KBM-7 (cell line): Measurements from ENCODE around the gene ATP5MG.
"Not testable (repeated sequence)": the region's sequence is repeated elsewhere in the genome, so short reads cannot be mapped to it uniquely, and the experiment has no call there.

Source experiments
- DNase-seq: peaks from one replicate; pipeline ENCODE4 v3.0.0-alpha.2; 2015
- in situ Hi-C: fragments of 300-500 bp; cut with MboI; formaldehyde crosslinking; loops from 2 replicates; pipeline ENCODE4 v1.14.3; 2020; ENCODE audit warnings: low sequenced_read_pairs, low pct_unique_long_range_greater_than_20kb, mixed read lengths

The ATP5MG gene

DNA sequence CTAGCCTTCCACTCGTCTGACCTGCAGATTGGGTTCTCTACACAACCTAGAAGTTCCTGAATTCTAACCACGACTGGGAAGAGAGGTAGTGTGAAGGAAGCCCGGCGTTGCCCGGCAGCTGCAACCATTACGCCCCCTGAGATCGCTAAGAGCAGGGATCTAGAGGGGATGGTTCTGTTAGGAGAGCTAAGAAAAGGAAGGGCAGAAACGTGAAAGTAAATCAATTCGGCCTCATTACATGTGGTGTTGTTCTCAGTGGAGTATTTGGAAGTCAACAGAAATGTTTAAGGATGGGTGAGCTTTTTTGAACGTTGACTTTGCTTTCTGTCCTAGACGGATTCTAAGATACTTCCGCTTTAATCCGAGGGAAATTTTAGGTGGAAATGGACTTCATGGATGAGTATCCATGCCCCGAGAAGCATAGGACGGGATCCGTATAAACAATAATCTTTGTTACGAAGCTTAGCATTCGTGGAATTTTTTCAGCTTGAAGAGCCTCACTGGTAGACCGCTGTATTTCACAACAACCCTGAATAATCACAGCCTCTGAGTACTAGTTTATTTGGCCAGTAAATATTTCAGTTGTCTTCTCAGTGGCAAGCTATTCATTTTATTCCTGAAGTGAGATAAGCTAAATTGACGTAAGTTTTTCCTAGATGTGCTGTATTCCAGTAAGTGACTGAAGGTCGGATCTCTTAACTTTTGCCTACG lies 629 bp downstream of the ATP5MG start:
- DNase-seq: no peak
- in situ Hi-C loops: no loop called here

DNA sequence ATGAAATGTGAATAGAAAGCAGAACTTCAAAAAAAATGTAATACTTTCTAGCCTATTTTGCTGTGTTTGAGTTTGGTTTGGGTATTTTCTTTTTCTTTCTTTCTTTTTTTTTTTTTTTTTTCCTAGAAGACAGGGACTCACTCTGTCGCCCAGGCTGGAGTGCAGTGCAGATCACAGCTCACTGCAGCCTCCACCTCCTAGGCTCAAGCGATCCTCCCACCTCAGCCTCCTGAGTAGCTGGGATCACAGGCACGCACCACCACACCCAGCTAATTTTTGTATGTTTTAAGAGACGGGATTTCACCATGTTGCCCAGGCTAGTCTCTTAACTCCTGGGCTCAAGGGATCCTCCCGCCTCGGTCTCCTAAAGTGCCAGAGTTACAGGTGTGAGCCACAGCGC lies 1.2 kb downstream of the ATP5MG start:
- in situ Hi-C loops, DNase-seq: not testable (repeated sequence)

DNA sequence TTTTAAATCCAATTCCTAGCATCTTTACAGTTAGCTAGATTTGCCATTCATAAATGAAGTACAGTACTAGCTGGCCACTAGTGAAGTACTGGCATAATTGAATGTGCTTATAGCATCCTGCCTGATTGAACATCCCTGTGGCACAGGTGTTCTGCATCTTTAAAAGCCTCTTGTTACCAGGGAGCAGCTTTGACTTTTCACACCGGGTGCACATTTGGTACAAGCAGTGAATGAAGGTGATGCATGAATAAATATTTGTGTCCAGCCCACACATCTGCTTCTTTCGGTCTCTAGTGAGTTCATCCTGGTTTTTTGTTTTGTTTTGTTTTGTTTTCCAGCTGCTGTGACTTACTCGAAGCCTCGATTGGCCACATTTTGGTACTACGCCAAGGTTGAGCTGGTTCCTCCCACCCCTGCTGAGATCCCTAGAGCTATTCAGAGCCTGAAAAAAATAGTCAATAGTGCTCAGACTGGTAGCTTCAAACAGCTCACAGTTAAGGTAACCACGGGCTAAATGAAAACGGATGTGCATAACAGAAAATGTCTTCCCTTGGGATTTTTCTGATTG lies 5.3 kb downstream of the ATP5MG start:
- in situ Hi-C loops: no loop called here
- DNase-seq: no peak

DNA sequence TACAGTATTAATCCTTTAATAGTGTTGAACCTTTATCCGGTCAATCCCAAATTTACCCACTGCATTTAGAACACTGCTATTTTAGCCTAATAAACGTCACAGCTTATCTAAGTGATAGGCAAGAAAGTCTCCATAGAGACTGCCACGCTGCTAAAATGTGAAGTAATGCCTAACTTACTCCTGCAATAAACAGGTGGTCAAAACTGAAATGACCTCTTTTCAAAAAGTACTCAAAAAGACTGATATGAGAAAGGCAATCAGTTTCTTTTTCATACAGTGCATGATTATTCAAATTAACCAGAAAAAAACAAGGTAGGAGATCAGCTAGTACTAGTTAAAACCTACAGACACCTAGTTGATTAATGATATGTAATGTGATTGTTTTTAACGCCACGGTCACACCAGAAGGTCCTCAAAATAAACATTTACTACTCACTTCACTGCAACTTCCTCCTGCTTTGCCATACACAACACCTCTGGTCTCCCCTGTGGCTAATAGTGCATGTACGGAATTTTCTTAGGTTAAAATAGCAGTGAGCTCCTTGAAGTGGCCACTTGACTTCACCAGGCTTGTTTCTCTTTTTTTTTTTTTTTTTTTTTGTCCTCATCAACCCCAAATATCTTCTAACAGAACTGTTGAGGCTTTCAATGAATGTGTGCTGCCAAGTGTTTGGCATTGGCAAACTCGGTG lies 8.8 kb downstream of the ATP5MG start:
- no peak for DNase-seq
- in situ Hi-C loops: no loop called here

DNA sequence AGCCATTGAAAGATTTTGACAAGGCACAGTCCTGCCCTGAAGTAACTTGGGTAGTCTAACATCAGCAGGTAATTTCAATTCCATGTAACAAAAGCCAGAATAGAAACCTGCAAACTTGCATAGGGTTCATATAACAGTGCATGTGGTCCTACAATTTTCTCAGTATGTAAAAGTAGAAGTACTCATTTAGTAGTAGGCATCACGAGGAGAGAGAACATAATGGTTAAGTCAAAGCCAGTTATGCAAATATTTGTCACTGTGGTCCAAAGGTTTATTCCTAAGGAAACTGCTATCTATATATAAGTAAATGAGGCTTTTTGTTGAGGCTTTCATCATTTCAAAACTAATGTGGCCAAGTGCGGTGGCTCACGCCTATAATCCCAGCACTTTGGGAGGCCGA lies 10.1 kb downstream of the ATP5MG start:
- in situ Hi-C loops: no loop called here
- DNase-seq: no peak

DNA sequence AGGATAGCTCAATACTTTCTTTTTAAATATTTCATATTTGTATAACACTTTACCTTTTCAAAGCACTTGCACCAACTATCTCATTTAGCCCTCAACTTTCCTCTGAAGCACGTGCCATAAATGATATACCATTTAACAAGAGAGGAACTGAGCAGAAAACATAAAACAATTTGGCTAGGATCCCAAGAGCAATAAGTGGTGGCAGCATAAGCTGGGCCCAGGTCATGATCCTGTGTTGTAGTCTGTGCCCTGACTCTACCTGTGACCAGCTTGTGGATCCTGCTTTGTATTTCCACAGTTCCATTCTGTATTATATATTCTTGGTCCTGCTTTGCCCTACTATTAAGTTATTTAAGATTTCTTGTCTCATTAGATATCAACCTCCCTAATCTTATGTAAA lies 11.5 kb downstream of the ATP5MG start:
- in situ Hi-C loops: no loop called here
- no peak for DNase-seq

DNA sequence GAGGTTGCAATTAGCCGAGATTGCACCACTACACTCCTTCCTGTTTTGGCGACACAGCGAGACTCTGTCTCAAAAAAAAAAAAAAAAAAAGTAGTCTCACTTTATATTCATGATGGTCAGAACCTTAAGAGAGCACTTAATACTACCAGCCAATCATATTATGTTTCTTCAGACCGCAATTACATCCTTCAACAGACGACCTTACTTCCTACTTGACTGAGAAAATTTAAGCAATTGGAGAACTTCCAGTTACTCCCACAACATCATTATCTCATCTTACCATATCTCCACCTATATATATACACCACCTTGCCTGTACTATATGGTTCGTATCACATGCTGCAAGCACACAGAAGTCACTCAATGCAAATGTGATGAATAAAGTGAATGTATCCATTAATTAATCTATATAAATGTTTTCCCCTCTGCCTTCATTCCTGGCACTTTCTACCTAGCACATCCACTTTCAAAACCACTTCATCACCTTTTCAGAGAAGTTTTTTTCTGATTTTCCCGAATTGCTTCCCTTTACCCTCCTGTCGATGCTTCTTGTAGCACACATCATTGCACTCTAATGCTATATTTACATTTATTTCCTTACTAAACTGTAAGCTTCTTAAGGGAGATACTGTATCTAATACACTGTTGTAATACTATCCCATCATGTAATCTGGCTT lies 13.8 kb downstream of the ATP5MG start:
- in situ Hi-C loops: no loop called here
- DNase-seq: peak; percentile 94

DNA sequence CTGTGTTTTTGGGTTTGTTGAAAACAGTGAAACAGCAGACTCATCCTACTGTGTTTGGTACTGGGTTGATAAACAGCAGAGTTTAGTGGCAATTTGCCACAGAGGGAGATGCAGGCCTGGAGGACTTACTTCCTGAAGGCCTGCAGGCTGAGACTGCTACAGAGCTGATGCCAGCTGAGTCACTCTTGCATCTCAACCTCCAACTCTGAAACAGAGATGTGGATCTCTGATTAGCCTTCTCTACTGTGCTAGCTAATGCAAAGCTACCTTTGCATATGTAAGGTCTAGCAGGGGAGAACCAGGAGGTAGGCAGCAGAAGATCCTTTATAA lies 14.3 kb downstream of the ATP5MG start:
- in situ Hi-C loops: no loop called here
- DNase-seq: peak; percentile 71

DNA sequence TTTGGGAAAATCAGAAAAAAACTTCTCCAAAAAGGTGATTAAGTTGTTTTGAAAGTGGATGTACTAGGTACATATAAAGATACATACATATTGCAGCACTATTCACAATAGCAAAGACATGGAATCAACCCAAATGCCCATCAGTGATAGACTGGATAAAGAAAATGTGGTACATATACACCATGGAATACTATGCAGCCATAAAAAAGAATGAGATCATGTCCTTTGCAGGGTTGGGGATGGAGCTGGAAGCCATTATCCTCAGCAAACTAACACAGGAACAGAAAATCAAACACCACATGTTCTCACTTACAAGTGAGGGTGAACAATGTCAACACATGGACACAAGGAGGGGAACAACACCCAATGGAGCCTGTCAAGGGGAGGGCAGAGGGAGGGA lies 15.5 kb downstream of the ATP5MG start:
- DNase-seq, in situ Hi-C loops: not testable (repeated sequence)

DNA sequence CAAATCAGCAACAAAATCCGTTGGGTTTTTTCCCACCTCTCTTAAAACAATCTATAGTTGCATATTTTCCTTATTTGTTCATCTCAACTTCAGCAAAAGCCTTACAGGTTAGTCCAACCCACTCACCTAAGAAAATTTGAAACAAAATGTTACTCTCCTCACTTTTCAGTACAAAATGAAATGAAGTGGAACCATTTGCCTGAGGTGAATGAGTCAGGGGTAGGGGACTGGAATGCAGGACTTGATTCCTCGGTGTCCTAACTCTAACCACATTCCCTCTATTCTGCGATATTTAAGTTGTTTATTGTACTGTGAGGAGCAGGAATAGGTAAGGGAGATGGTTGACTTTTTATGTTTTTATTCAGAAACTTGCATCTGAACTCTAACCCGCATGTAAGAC lies 16.4 kb downstream of the ATP5MG start:
- DNase-seq: no peak
- in situ Hi-C loops: no loop called here

DNA sequence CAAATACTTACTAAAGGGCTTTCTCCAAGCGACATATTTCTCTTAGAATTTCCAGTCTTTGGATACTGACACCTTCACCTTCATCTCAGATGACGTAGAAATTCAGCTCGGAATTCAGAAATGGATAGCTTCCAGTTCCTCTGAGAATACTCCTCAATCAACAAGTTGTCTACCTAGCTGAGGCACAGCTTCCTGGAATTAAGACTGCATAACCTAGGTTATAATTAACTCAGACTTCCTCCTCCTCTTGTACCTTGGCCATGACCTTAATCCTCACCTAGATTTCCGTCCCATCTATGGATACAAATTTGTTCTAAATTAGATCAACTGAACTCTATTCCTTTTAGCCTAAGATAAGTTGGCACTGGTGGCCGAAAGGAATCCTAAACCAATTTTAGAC lies 17.4 kb downstream of the ATP5MG start:
- DNase-seq: no peak
- in situ Hi-C loops: no loop called here

DNA sequence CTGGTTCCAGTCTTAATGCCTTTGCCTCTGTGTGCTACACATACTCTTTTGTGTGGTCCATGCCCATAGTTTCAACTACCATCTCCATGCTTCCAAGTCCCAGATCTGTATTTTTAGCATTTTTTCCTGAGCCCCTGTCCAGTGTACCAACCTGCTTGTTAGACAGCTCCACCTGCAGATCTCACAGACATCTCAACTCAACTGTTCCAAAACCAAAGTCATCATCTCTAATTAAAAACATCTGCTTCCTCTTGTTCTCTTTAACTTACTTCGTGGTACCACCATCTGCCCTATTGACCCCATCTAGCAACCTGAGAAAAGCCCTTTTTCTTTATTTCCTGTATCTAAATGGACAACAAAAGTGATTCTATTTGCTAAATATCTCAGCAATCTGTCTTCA lies 26.3 kb downstream of the ATP5MG start:
- DNase-seq: peak; percentile 34
- in situ Hi-C loops: no loop called here

DNA sequence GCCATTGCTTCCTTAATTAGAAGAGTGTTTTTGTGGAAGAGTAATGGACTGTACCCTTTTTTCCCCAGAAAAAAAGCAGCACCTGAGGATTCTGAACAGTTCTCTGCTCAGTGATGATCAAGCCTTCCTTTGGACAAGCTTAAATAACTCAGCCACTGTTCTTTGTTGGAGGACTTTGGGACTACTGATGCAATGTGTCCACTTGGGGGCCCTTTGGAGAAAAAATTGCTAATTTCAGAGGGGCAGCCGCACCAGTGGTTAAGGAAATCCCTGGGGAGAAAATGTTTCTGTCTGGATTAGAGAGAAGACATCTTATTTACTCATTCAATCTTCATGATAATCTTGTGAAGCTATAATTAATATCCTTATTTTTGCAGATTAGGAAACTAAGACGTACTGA lies 29.6 kb downstream of the ATP5MG start:
- in situ Hi-C loops: no loop called here
- no peak for DNase-seq

DNA sequence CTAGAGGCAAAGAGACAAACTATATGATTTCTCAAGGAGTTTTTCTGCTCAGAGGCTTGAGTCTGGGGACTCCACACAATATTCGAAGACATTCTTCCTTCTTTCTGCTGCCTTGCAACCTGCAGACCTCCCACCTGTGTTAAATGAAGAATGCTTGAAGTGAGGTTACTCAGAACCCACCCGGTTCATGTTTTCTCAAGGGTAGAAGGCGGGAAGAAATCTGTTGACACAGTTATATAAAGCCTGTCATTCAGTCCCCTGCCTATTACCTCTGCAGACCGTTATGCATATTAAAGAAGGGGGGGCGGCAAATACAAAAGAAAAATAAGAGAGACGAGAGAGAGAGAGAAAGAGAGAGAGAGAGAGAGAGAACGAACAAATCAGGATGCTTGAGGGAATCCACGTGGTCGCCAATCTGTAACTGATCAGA lies 32.7 kb downstream of the ATP5MG start:
- in situ Hi-C loops: no loop called here
- DNase-seq: no peak

DNA sequence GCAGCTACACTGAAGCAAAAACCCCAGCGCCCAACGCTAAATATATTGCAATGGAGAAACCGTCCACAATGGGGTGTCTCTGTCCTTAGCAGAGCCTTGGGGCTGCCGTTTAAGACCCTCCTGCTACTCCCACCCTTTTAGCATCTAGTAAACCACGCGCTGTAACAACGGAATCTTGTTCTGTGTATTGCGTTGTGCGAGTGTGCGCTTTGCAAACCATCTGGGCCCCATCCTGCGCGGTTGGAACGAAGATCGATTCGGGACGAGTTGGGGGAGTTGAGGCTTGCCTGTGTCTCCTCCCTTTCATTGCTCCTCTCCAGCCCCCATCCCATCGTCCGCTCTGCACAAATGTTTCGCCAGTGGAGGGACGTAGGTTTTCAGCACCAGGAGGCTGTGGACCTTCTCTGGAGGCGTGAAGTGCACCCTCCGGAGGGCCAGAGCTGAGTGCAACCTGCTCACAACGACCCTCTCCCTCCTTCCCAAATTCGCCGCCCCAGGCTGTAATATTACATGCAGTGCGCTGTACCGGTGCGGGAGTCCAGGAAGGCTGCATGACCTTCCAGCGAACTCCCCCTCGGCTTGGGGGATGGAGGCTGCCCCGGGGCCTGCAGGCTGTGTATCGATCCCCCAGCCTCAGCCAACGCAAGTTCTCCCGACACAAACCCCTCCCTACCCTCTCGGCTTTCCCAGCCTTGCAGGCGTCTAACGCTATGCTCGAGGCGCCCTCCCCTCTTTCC lies 33.3 kb downstream of the ATP5MG start:
- peak; percentile 67 for DNase-seq
- in situ Hi-C loops: no loop called here

DNA sequence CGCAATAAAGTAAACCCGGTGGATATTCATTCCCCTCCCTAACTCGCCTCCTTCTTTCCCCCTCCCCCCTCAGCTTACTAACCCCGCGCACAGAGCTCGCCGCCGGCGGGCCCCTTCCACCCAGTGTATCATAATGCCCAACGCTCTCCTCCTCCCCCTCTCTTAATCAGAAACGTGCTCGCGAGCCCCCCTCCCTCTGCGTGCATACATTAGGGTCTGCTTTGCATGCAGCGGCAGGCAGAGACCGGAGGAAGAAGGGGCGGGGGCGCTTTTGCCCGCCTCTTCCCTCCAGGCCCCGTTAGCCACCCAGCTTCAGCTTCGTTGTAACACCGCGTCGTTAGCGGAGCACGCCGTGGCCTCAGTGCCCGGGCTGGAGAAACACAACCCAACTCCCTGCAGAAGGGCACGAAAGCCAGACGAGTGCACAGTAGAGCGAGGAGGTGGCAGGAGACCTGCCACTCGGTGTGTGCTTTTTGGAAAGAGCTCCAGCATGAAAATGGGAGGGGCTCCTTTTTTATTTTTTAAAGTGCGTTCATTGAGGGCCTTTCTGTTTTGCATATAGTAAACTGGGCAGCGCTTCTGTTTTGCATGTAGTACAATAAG lies 34.0 kb downstream of the ATP5MG start:
- in situ Hi-C loops: no loop called here
- peak; percentile 93 for DNase-seq

DNA sequence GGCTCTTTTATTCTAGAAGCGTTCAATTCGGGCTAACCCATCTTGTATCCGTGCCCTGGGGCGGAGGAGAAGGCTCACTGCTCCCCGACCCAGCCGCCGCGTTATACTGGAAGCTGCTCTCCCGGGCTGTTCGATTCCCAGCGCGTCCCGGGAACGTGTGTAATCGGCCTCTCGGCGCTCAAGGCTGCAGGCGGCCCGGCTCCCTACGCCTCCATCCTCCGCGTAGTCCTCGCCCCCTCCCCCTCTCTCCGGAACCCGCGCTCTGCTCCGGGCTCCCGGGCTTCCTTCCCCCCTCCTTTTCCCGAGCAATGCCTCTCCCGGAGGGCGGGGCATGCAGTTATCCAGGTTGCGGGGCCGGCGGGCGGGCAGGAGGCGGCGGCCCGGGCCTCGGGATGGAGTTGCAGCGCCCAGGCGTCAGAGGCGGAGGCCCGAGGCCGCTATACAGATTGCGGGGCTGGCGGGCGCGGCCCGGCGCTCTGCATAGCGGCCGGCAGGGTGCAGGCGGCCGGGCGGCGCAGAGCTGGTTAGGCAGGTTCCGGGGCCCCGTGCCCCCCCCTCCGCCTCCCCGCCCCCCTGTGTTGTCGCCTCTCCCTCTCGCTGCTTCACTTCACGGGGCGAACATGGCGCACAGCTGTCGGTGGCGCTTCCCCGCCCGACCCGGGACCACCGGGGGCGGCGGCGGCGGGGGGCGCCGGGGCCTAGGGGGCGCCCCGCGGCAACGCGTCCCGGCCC lies 34.7 kb downstream of the ATP5MG start, which contains the start of gene KMT2A:
KMT2A (plus strand) TSS at position 600 of the 732 bp plus-strand sequence; CDS start at position 621, 21 bp downstream.
- DNase-seq: peak; percentile 99
- in situ Hi-C loops: no loop called here

DNA sequence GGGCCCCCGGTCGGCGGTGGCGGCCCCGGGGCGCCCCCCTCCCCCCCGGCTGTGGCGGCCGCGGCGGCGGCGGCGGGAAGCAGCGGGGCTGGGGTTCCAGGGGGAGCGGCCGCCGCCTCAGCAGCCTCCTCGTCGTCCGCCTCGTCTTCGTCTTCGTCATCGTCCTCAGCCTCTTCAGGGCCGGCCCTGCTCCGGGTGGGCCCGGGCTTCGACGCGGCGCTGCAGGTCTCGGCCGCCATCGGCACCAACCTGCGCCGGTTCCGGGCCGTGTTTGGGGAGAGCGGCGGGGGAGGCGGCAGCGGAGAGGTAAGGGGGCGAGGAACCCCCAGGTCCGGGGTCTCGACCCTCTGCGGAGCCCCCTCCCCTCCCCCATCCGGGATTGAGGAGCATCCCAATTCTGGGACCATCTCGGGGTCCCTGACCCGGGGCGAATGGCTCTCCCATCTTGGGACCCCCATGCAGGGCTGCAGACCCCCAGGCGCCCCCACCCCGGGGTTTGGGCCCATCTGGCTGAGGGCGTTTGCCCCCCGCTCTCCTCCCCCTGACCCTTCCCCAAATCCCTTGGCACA lies 35.3 kb downstream of the ATP5MG start:
- in situ Hi-C loops: no loop called here
- DNase-seq: no peak
